Raji (cell line): ENCODE data around the gene UBAP2.

Experiments
- POLR2A ChIP-seq: IDR thresholded peaks from 2 replicates; pipeline ENCODE4 v1.6.1; 2011; ENCODE audit warnings: low read depth, low read length, control low read depth; ENCODE audit not compliant: insufficient read depth

UBAP2 gene

DNA sequence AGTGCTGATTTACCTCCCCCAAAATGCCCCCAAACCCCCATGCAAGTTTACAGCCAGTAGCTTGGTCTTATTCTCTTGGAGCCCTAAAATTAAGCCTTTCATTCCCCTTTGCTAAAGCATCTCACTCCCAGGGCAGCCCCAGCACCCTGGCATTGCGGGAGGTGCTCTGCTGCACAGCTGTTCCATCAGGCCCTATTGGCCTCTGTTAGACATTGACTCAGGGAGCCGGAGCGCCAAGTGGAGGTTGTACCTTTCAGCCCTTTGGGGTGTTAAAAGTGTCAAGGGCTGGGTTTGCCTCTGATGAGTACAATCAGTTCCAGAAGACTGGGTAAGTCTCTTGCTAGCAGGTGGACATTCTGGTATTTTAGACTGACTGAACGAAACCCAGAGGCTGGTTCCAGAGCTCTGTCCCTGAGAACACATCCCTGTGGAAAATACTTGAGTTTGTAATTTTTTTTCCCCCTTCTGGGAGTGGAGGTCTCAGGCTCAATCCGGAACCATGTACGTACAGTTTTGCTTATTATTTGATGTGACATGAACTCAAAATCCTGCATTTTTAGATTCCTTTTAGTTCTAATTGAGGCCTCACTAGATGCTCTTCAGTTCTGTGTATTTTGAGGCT lies 129.3 kb downstream of the UBAP2 start:
- TF ChIP-seq POLR2A: no peak

DNA sequence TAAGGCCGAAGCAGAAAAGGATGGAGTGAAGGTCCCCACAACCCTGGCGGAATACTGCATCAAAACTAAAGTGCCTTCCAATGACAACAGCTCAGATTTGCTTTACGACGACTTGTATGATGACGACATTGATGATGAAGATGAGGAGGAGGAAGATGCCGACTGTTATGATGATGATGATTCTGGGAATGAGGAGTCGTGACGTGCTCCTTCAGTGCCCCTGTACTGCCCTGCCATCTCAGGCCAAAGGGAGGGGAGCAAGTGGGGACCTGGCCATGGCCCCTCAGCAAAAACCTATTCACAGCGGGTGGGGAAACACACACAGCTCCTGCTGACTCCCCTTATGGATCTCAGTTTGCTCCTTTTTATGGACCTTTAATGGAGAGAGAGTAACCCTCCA lies 131.7 kb downstream of the UBAP2 start:
- TF ChIP-seq POLR2A: no peak

DNA sequence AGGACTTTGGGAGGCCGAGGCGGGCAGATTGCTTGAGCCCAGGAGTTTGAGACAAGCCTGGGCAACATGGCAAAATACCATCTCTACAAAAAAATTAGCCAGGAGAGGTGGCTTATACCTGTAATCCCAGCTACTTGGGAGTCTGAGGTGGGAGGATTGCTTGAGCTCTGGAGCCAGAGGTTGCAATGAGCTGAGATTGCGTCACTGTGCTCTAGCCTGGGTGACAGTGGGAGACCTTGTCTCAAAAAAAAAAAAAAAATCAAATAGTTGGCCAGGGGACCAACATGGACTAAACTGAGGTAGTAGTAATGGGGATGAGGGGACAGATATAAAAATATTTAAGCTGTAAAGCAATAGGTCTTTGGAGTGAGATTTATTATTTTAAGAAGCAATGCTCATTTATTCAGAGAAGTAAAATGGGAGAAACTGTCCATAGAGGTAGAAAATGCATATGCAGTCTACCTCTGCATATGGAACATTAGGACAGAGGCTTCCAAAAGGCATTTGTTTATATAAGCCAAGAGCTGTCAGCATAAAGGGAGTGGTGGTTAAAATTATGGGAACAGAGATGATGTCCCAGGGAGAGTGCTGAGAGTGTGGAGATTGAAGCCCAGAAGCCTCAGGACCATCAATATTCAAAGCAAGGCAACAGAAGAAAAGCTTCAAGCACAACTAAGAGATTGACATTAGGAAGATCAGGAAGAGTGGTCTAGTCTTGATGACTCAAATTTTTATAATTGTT lies 133.6 kb downstream of the UBAP2 start:
- TF ChIP-seq POLR2A: no peak

DNA sequence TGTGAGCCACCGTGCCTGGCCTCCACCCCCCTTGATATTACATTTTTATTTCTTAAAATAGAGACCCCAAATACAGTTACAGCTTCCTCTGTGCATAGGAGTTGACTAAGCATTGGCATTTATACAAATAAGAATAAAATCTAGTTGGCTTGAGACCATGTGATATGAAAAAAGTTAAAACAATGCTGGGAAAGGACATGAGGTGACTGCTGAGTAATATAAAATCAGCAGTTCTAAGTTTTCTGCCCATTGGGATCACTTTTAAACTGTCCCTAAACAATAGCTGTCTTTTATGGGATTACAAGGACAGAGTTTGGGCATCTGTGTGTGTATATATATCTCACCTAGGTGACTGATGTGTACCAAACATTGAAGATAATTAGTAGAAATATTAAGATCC lies 135.1 kb downstream of the UBAP2 start:
- no peak for TF ChIP-seq POLR2A

DNA sequence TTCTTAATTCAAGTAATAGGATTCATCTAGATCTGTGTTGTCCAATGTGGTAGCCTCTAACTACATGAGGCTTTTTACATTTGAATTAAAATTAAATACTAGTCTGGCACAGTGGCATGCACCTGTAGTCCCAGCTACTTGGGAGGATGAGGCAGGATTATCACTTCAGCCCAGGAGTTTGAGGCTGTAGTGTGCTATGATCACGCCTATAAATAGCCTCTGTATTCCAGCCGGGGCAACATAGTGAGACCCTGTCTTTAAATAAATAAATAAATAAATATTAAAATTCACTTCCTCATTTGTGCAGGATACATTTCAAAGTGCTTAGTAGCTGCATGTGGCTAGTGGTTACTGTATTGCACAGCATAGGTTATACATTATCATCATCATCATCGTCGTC lies 139.9 kb downstream of the UBAP2 start:
- no peak for TF ChIP-seq POLR2A

DNA sequence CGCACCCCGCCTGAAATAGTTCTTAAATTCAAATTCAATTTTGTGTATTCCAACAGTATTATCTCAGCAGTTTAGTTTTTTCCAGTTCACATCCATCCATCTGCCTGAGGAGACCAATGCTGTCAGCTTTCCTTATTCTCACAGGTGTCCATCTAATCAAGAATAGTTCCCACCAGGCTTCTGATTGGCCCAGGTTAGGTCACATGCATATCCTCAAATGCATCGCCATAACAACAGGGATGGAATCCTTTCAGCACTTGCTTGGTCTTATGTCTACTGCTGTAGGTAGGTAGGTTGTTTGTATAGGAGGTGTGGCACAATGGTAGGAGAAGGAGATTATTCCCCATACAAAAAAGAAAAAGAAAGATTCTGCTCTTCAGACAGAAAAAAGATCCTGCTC lies 140.6 kb downstream of the UBAP2 start:
- TF ChIP-seq POLR2A: no peak

DNA sequence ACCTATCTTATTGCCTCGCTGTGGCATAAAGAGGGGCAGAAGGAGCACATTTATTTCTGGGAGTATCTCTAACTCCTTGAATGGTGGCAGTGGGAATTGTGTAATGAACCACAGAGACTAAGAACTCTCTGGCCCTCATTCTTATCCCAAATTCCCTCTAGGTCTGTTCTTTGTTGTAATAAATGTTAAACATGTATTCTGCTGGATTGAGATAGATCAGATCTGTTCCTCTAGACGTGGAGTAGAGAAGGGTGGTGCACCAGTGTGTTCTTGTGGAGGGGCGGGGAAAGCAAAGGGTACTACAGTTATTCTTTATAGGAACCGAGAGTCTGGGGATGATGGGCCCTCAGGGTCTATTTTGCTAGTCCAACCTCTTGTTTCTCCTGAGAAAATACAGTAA lies 141.3 kb downstream of the UBAP2 start:
- no peak for TF ChIP-seq POLR2A

DNA sequence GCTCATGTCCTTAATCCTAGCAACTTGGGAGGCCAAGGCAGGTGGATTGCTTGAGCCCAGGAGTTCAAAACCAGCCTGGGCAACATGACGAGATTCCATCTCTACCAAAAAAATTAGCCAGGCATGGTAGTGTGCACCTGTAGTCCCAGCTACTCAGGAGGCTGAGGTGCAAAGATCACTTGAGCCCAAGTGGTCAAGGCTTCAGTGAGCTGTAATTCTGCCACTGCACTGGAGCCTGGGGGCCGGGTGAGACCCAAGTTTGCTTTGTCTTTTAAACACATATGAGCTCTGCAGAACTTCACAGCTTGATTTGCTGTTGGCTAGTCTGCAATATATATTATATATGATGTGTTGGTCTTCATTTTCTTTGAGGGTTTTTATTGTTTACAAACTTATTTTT lies 141.9 kb downstream of the UBAP2 start:
- no peak for TF ChIP-seq POLR2A

DNA sequence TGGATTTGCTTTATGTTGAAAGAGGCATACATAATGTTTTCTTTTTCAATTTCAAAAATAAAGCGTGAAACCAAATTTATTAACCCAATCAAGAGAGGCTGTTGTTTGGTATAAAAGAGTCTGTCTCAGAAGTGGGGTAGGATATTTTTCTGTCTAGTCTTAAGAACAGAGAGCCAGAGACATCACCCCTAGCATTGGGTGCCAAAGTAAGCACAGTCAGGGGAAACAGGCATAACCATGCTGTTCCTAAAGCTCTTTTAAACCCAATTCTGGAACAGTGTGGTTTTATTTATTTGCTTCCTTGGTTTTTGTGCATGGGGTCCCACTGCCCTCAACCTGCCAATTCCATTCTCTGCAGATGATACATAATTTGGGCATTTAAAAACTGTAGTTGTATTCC lies 143.6 kb downstream of the UBAP2 start:
- no peak for TF ChIP-seq POLR2A

DNA sequence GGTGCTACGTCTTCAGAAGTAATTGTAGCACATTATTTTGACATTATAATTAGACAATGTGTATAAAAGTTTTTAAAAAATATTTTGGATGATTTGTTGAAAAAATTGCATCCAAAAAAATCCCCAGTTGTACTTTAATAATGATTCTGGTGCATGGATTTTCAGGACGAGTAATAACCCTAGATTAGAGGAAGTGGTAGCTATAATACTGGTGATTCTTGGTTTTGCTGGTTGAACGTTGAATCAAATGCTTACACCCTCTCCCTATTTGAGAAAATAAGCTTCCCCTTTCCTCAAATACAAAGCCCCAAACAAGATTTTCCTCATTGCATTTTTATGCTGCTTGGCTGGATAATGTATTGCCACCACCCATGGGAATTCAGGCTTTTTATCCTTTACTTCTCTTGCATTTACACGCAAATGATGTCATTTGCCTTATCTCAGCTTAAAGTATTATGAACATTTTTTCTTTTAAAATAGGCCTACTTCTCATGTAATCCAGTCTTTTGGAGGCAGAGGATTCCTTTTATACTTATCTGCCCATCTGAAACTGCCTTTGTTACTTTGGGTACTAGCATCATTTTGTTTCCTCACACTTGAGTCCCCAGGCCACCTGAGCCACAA lies 145.4 kb downstream of the UBAP2 start:
- no peak for TF ChIP-seq POLR2A

DNA sequence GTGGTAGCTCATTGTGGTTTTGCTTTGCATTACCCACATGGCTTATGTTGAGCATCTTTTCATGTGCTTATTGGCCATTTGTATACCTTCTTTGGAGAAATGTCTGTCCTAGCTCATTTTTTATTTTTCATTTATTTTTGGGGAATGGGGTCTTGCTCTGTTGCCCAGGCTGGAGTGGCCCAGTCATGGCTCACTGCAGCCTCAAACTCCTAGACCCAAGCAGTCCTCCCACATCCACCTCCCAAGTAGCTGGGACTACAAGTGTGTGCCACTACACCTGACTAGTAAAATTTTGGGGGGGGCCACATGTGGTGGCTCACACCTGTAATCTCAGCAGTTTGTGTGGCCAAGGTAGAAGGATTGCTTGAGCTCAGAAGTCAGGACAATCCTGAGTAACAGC lies 154.4 kb downstream of the UBAP2 start:
- no peak for TF ChIP-seq POLR2A

DNA sequence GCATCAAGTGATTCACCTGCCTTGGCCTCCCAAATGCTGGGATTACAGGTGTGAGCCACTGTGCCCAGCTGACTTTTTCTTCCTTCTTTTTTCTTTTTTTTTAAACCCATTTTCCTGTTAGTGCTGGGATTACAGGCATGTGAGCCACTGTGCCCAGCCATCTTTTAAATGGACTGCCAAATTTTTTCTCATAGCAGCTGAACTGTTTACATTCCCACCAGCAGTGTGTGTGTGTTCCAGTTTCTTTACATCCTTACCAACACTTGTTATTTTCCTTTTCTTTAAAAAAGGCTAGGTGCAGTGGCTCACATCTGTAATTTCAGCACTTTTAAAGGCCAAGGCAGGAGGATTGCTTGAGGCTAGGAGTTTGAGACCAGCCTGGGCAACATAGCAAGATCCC lies 154.8 kb downstream of the UBAP2 start:
- no peak for TF ChIP-seq POLR2A

DNA sequence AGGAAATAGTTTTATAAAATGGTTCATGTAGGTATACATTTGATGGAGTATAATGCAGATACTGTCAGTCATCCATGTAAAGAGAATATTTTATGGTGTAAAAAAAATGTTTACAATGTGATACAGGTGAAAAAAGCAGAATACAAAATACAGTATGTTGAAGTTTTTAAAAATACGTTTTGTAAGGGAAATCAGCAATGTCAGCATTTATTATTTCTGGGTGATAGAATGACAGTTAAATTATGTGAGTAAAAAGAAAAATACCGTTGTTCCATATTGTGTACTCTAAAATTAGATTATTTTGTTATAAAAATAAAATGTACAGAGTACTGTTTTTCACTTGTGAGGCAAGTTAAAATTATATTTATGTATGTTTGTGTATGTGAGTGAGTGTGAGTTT lies 162.7 kb downstream of the UBAP2 start:
- no peak for TF ChIP-seq POLR2A

DNA sequence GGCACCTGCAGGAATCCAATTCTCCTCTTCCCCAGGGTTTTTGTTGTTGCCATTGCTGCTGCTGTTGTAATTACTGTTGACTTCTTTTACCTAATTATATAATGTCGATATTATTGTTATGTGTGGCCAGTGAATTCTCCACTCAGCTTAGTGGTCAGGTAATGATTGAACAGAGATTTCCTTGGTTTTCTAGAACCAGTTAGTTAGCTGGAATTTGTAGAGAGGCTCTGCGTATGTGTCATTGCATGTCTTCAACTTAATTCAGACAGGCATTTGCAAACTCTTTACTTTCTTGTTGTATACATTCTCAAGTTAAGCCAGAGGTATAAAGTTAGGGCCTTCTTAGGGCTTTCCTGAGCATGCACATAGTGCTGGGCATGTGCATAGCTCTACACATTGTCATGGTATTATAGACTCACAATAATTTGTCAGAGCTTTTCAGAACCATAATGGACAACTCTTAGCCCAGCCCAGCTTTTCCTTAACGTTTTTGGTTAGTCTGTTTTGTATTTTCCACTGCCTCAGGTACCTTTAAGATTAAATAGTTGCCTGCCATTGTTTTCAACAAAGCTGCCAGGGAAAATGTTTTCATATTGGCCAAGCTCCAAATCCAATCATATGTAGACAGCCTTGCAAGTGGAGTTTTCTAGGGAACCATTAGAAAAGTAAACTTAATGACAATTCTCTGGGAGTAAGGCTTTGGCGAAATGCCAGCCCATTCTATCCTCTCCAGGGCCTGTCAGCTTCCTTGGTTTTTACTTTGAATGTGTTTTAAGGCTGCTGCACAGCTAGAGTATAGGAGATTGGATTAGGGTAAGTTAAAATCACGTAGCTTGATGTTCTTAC lies 163.6 kb downstream of the UBAP2 start:
- no peak for TF ChIP-seq POLR2A

DNA sequence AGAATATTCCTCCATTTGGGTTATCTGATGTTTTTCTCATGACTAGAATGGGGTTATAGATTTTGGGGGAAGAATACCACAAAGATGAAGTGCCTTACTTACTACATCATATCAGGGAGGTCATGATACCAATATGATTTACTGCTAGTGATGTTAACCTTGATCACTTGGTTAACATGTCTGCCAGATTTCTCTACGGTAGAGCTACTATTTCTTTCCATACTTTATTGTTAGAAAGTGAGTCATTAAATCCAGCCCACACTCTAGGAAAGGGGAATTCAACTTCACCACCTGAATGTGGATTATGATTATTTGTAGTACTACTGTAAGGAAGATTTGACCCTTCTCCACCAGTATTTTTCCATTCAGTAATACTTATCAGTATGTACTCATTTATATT lies 167.1 kb downstream of the UBAP2 start:
- TF ChIP-seq POLR2A: no peak
